ENCODE data around the gene BPGM.

DNA sequence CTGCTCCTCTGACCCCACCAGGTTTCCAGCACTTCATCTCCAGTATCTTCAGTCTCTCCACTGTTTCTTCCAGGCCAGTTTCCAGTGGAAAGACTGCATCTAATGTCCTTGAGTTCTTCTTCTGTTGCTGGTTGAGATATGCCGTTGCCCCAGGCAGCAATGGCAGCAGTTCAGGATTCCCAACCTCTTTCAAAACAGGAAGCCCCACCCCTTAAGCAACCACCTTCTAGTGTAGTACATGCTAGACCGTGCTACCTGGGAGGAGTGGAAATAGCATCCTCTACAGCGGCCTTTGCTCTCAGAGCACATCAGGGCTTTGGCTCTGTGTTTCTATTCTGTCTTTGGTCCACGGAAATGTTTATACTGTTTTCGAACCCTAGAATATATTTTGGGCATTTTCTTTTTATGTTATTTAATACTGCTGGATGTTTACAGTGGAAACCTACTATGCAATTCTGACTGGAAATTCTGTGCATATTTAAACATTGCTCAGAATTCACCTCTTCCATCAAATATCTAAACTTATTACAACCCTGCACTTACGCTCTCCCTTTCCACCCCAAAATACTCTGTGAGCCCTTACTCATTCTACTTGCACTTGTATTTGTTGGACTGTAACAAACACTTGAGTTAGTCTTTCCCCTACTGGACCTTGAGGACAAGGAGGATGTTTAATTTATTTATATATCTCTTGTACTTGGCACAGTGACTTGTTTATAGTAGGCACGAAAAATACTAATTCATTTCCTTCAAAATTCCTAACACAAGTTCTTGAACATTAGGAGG is 8.5 kb upstream of the BPGM start:
- TF ChIP-seq CTCF (IDR thresholded peaks at IDR 0.05) (no peak), EP300 (IDR thresholded peaks at IDR 0.05) (no peak), POLR2A (IDR thresholded peaks at IDR 0.05) (no peak), POLR2AphosphoS5 (IDR thresholded peaks at IDR 0.05) (no peak)
